Uterus (tissue), 2 donors: ENCODE measurements around the gene CDK5R1.

Experiments
- POLR2A ChIP-seq, 2 donors: fragments of 450-650 bp; IDR thresholded peaks; one replicate each; pipeline ENCODE4 v1.6.1; 2016; ENCODE audit warnings: antibody characterized with exemption in 2 of 2, mild to moderate bottlenecking in 1 of 2, moderate library complexity in 1 of 2
- TF ChIP-seq, protein P1 (sequence below), 4 experiments: fragments of 200-600 bp in 2 of 4; fragments of 450-650 bp in 2 of 4; sonication (generic) in 2 of 4; IDR thresholded peaks; one replicate each; pipeline ENCODE4 v1.5.1; 2016 to 2019; ENCODE audit warnings: antibody characterized with exemption in 4 of 4, mild to moderate bottlenecking in 2 of 4, moderate library complexity in 1 of 4

DNA sequence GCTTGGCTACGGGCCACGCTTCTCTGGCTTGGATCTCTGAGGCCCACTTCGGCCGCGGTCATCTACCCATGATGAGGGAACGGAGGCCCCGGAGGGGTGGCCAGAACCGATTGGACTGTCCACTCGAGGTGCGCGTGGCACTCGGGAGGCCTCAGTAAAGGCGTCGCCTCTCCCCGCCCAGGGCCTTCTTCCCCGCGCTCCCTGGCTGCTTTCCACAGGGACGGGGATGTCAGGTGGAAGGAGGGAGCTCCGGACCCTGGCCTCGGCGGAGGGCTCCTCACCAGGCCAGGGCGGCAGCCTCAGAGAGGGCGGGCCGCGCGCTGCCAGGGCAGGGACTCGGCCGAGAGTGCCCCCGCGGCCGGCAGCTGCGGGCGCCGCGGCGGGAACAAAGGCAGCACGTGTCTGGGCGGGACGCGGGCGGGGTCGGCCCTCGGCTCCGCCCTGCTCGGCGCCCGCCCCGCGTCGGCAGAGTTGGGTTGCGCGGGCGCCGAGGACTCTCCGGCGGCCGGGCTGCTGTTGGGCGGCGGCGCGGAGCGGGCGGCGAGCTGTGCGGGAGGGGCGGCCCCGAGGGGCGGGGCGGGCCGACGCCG, 587 bp upstream of the CDK5R1 start:
- TF ChIP-seq, protein P1, sequence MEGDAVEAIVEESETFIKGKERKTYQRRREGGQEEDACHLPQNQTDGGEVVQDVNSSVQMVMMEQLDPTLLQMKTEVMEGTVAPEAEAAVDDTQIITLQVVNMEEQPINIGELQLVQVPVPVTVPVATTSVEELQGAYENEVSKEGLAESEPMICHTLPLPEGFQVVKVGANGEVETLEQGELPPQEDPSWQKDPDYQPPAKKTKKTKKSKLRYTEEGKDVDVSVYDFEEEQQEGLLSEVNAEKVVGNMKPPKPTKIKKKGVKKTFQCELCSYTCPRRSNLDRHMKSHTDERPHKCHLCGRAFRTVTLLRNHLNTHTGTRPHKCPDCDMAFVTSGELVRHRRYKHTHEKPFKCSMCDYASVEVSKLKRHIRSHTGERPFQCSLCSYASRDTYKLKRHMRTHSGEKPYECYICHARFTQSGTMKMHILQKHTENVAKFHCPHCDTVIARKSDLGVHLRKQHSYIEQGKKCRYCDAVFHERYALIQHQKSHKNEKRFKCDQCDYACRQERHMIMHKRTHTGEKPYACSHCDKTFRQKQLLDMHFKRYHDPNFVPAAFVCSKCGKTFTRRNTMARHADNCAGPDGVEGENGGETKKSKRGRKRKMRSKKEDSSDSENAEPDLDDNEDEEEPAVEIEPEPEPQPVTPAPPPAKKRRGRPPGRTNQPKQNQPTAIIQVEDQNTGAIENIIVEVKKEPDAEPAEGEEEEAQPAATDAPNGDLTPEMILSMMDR (IDR thresholded peaks at IDR 0.05), result no peak
- no peak for TF ChIP-seq POLR2A (IDR thresholded peaks at IDR 0.05)
